ENCODE results near the gene MARCHF3.

MARCHF3 gene

DNA sequence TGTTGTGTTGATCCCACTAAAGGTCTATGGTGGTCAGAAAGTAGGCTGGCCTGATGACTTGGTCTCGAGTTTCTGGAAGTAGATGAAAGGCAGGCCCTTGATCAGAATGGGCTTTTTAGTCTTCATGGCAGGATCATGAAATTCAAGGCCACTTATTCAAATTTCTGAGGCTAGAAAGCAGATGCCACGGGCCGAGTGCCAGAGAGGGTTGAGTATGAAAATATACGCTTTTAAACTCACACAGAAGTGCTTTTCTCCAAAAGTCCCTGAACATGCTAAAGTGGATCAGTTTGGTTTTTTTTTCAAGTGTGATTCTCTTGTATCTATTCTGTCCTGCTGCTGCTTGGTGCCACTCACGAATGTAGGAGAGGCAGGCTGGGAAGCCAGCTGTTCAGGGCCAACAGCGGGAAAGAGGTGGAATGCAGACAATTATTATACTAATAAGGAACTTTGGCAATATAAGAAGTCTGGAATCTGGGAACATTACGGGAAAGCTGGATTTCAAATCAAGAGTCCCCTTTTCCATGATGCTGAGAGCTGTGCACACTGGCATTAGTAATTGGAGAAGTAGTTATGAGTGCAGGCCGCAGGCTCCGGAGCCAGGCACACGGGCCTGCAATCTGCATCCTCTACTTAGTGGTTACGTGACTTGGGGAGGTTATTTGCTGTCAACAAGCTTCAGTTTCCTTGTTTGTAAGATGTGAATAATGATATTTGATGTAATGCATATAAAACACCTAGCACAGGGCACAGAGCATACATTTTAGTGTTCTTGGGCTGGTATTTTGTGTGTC is 157.6 kb downstream of the MARCHF3 start:
- no peak for DNase-seq (ENCODE audit: low read depth)

DNA sequence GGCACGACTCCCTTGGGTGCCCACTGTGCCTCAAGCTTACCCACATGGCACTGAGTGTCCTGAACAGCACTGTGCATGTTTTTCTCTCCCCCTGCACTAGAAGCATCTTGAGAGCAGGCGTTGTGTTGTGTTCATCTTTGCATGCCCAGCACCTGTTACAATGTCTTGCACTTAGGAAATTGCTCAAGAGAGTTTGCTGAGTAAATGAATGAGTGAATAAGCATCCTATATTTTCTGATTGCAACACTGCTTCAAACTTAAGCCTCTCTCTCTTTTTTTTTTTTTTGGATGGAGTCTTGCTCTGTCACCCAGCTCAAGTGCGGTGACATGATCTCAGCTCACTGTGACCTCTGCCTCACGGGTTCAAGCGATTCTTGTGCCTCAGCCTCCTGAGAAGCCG is 158.9 kb downstream of the MARCHF3 start:
- DNase-seq (ENCODE audit: low read depth): no peak

DNA sequence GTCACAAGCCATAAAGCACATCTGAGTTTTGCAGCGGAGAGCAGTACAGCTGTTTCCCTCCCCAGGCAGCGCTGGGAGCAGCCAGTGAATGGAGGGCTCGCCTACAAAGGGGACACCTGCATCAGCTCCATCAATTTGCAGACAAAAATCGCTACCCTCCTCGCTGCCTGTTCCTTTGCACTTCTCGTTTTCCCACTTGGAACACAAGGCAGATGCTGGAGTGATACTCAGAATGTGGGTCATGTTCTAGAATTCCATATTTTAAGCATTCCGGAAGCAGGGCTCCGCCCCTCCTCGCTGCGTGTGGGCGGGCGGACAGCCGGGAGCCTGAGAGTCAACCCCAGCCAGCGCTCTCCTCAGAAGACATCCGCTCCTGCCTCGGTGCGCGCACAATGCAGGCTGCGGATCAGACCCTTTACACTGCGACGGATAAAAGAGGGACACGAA is 161.3 kb downstream of the MARCHF3 start:
- no peak for DNase-seq (ENCODE audit: low read depth)

DNA sequence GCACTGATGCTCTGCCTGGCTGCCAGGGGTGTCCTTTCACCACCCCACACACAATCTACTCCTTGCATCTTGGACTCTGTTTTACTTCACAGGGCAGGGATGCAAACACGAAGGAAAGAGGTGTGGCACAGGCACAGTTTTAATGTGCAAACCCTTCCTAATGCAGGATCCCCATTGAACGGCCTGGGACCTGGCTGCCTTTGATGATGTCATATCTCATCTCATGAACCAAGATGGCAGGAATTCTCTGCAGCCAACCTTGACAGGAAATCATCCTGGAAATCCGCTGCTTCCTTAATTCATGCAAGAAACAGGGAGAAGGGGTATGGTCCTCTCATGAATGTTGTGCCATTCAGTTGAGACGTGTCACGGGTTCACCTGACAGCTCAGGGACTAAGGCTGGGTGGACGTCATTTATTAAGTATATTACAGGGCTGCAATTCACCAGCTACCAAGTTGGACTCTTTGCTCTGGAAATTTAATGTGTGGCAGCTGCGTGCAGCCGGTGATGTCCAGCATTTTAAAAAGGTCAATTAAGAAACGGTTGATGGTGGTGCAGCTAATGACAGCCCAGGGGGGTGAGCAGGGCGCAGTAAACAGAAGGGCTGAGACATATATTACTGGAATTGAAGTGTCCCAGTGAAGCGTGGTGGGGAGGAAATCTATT is 161.9 kb downstream of the MARCHF3 start:
- DNase-seq (ENCODE audit: low read depth): no peak

DNA sequence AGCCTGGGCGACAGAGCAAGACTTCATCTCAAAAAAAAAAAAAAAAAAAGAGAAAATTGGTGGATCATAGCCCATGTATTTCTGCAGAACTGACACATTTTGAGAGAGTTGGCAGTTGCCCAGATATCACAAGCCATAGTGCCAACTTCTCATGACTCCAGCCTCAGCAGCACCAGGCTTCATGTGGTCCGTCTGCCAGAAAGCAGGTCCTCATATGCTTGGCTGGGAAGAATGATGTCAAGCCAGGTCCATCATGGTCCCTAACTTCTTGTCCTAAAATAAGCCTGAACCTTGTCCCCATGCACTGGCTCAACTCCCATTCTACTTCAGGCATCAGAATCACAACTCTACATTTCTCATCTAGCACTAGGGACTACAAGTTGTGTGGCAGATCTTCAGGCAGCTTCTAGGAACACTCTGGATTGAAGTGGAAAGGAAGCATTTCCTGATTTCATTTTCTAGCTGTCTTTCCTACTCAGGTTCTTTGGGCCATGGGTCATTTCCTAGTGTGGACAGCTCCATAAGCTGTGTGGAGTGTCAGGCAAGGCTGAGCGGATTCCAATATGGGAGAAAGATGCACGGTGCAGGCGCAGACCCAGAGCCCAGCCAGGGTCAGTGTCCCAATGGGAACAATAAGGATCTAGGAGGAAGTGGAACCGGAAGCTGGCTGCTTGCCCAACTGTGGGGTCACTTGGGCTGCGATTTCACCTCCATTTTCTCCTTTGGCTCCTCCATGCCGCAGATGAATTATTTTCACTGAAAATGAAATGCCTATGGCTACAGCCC is 163.3 kb downstream of the MARCHF3 start:
- DNase-seq (ENCODE audit: low read depth): no peak

DNA sequence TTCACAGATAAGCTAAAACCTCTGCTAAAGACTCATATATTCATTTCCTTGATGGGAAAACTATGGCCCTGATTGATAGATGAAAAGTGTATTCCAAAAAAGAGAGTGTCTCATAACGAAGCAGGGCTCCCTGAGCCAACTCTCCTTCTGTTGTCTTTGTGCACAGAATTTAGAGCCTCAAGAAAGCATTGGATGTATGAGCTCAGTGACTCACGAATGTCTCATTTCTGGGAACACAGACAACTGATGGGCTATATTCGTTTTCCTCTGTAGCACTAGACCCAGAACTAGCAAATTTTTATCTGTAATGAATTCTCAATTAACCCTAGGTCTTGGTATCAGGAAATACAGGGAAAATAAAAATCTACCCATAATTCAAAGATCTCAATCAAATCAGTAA is 165.1 kb downstream of the MARCHF3 start:
- no peak for DNase-seq (ENCODE audit: low read depth)

DNA sequence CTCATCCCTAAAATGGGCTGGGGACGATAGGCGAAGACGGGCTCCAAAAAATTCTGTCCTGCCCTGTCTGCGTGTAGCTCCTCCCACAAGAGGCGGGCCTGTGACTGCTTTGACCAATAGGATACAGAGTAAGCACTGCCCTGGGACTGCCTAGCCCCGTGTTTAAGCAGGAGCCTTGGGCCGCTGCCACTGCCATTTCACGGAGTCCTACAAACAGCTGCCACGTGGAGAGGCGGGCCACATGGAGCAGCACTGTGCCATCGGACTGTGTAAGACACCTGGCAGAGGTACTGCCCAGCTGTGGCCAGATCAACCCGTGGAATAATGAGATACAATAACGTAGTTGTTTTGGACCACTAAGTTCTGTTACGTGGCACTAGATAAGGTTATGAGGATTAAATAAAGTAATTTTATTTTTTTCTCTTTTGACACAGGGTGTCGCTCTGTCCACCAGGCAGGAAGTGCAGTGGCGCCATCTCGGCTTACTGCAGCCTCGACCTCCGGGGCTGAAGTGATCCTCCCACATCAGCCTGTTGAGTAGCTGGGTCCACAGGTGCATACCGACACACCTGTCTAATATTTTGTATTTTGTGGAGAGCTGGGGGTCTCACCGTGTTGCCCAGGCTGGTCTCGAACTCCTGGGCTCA is 166.2 kb downstream of the MARCHF3 start:
- DNase-seq (ENCODE audit: low read depth): no peak

DNA sequence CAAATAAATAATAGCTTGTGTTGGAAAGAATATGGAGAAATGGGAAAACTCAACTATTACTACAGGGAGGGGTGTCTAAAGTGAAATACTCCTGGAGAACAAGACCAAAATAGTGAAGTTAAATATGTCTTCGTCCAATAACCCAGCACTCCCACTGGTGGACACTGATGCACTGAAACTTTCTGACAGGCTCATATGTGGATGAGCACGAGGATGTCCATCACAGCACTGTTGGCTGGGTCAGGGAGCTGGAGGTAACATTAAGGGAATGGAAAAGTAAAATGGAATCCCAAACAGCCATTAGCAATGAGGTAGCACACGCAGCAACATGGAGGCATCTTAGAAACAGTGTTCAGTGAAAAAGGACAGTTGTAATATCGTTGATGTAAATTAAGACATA is 167.0 kb downstream of the MARCHF3 start:
- DNase-seq (ENCODE audit: low read depth): no peak

DNA sequence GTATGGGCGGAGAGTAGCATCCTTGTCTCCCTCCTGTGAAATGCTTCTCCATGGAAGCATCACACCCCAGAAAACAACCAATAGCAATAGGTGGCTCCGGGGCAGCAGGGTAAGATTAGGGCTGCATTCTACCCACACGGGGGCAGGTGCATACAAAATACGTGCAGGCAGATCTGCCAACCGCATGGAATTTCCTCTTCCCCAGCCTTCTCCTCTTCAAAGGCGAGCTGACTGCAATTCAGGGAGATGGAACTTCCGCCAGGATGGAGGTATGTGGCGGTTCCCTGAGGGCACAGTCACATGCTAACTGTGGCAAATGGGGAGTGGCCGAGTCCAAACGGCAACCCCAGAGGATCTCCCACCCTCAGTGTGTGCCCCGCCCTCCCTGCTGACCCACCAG is 171.9 kb downstream of the MARCHF3 start:
- DNase-seq (ENCODE audit: low read depth): no peak

DNA sequence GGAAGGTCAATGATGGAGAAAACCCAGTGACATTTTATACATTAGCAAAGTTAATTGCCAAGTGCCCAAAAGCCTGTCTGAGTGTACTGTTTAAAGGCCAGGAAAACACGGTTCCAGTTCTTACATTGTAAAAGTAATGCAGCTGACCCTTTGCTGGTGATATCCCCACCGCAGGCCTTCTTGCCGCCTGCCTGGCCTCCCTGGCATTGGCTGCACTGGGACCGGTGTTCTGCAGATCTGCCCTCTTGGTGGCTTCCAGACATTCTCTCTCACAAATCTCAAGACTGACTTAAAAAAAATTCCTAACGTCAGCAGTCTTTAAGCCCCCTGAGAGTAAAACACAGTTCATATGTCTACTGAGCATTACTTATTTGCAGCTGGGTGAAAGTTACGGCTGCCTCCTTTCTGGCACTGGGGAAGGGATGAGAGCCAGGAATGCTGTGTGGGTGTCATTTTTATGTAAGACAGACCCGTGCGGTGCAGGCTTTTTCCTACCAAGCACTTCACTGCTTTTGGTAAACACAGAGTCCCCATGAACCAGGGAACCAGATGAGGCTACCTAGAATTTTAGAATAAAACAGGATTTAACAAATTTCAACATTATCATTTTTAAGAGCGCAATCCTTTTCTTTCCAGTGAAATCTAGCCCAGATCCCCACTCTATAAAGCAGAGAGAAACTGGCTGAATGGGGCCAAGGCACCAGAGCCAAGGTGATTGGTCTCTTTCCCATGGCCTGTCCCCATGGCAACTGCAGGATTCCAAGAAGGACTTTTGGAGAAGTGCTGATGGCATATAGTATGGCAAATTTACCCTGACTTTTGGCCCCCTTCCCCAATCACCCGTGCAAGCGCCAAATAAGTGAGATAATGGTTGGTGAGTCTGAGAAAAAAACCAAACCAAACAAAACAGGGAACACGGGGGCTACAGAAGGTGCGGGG is 172.6 kb downstream of the MARCHF3 start:
- DNase-seq (ENCODE audit: low read depth): no peak

DNA sequence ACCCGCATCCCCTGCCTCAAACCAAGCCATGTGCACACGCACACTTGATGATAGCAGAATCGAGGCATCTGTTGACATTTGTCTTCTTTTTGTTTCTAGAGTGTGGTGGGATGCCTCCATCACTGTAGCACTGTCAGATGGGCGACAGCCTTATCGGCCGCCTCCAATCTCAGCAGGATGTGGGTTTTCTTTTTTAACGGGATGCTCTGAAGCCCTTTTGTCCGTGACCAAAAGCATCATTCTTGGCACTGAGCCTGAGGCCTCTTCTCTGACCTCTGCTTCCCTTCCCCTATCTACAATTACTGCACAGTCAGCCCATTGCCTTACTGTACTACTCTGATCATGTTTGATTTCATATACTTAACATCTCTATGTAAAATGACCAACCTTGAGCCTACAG is 175.1 kb downstream of the MARCHF3 start:
- no peak for DNase-seq (ENCODE audit: low read depth)

DNA sequence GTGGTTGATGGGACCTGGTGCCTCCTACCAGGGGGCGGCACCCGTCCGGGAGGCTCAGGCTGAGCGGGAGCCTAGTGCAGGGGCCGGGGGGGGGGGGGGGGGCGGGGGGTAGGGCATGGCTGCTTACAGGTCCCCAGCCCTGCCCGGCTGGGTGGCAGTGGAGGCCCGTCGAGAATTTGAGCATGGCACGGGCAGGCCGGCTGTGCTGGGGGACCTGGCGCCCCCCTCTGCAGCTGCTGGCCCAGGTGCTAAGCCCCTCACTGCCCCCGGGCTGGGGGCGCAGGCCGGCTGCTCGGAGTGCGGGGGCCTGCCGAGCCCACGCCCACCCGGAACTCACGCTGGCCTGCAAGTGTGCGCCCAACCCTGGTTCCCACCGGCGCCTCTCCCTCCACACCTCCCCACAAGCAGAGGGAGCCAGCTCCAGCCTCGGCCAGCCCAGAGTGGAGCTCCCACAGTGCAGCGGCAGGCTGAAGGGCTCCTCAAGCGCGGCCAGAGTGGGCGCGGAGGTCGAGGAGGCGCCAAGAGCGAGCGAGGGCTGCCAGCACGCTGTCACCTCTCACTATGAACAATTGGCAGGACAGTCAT is 175.7 kb downstream of the MARCHF3 start:
- DNase-seq (ENCODE audit: low read depth): no peak

DNA sequence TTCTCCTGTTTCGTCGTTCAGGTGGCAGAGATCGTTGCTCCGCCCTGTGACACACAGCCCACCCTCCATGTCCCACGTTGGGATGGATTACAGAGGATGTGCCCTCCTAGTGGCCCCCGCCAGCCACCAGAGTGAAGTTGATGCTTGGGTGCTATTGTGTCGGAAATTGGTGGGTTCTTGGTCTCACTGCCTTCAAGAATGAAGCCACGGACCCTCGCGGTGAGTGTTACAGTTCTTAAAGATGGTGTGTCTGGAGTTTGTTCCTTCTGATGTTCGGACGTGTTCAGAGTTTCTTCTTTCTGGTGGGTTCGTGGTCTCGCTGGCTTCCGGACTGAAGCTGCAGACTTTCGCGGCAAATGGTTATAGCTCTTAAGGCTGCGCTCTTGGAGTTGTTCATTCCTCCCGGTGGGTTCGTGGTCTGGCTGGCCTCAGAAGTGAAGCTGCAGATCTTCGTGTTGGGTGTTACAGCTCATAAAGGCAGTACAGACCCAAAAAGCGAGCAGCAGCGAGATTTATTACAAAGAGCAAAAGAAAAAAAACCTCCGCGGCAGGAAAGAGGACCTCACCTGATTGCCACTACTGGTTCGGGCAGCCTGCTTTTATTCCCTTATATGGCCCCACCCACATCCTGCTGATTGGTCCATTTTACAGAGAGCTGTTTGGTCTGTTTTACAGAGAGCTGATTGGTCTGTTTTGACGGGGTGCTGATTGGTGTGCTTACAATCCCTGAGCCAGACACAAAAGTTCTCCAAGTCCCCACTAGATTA is 176.6 kb downstream of the MARCHF3 start:
- DNase-seq (ENCODE audit: low read depth): peak; percentile 11

DNA sequence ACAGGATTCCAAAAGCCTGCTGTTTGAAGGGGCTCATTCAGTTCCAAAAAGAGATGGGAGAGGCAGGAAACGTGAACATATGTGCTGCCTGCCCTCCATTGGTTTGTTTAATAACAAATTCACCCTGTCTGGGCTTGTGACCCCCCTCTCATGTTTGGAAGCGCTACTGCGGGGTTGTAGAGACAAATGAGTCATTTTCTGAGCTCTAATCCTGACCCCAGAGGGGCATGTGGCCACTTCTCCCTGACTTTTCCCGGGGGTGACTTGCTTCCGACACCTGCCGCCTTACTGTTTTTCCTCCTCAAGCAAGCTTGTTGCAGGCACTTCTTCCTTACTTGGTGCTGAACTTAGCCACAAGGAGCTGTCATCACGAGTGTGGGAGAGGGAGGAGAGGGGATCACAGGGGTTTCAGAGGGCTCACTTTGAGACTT is 177.5 kb downstream of the MARCHF3 start:
- no peak for DNase-seq (ENCODE audit: low read depth)

DNA sequence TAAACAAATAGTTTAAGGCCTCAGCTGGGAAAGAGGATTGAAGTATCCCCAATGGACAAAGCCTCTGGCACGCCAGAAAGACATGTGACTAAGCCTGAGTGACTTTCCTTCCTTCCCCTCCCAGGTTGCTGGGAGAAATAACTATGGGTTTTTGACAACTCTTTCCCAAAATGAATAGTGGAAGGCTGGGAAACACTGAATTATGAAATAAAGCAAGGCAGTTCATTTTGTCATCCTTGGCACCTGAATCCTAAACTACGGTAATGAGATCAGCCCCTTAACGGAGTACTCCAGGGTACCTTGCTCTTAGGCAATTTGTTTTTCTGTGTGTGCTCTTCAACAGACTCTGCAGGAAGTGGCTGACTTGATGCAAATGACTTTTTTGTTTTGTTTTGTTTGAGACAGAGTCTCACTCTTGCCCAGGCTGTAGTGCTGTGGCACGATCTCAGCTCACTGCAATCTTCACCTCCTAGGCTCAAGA is 178.2 kb downstream of the MARCHF3 start:
- no peak for DNase-seq (ENCODE audit: low read depth)

DNA sequence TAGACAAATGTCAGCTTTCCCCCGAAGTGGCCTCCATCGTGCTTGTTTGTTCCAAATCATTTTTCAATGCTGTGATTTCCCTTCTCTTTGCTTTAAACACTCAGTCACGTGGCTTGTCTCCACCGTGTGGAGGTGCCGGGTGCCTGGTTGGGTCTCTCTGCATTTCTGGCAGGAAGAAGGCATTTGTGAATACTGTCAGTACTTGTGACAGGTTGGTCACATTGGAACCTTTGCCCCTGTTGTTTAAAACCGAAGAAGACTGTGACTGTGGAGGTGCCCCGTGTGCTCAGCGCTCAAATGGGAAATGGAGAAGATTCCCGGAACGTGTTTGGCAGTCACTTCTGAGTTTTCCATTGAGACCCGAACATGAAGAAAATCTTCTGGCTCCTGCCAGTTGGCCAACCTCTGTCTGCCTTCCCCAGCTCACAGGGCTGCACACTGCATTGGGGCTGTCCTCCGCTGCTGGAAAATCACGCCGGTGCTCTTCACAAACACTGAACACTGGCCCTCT is 178.8 kb downstream of the MARCHF3 start:
- no peak for DNase-seq (ENCODE audit: low read depth)

DNA sequence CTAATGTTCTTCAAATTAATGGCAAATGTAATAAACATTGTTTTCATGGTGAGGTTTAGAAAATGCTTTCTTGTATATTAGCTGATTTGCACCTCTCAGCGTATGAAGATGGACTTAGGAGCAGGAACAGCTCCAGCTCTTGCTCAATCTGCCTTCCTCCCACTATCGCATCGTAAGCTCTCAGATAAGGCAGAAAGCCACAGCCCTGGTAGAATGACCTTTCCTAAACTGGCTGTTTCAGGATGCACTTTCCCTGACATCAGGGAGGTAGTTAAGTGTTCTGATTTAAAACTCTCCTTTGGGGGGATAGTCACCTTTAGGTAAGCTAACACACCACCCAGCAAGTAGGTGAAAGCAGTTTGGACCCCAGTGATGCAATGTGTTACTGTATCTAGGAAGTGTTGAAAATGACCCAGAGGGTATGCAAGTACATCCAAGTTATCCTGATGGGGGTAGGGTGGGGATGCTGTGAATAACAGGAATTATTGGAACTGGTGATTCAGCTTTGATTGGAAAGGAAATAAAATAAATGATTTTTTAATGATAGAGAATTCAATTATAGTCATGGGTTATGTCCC is 181.2 kb downstream of the MARCHF3 start:
- no peak for DNase-seq (ENCODE audit: low read depth)

DNA sequence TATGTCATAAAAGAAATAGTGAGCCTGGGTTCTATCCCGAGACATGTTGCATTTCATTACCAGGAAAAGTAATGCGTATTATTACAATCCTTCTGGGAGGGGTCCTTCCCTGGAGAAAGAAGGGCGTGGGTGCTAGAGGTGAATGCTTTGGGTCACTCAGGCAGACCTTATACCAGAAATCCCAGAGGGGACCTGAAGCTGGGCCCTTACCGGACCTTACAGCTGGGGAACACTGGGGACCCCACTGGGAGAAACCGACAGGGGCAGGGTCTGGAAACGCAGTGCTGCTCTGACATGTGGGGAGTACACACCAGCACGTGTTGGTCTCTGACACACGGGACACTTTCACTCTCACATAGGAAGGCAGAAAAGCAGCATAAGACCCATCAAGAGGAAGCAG is 182.1 kb downstream of the MARCHF3 start:
- DNase-seq (ENCODE audit: low read depth): no peak

DNA sequence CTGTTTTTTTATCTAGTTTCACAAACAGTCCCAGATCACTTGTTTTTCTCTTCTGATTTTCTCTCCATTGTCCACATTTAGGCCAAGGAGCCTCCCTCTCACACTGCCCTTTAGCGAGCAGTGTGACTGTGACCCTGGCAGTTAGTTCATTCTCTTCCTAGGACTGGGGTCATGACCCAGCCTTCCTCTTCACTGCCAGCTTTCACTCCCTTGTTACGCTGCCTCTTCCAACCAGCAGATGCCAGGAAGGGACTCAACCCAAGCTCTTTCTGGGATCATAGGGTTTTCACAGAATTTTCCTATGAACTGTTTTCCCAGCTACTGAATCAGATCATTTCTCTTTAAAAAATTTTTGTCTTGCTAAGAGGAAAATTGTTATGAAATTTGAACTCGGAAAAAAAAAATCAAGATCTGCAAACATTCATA is 182.5 kb downstream of the MARCHF3 start:
- DNase-seq (ENCODE audit: low read depth): no peak
